HEK293 (cell line): Measurements from ENCODE around the gene PDE2A.

Source experiments
- CTCF ChIA-PET: fragments of 350-600 bp; formaldehyde crosslinking; extraction: SDS; loops from one replicate; lab custom pipeline; 2021; ENCODE audit warnings: antibody characterized with exemption; lab: Yijun Ruan, JAX
- POLR2A ChIA-PET: fragments of 300-600 bp; formaldehyde crosslinking; extraction: SDS; loops from one replicate; lab custom pipeline; 2020; ENCODE audit warnings: antibody characterized with exemption, inconsistent platforms; lab: Yijun Ruan, JAX
- H3K27ac ChIP-seq: fragments of 200-500 bp; sonication (Bioruptor generic); 2 replicates; pipeline ENCODE4 v1.5.1; 2014; ENCODE audit warnings: low read depth, low read length, control low read depth, inconsistent platforms; ENCODE audit errors: extremely low read depth
- H3K36me3 ChIP-seq, 2 experiments: fragments of 200-500 bp in 1 of 2; sonication (Bioruptor generic) in 1 of 2; 1 replicate in 1 of 2; 2 replicates in 1 of 2; pipeline ENCODE4 v1.5.1; 2014 to 2017; ENCODE audit warnings: inconsistent platforms in 2 of 2, low read length in 2 of 2; ENCODE audit not compliant: control insufficient read depth in 2 of 2, insufficient read depth in 1 of 2
- H3K4me1 ChIP-seq: fragments of 200-500 bp; sonication (Bioruptor generic); 2 replicates; pipeline ENCODE4 v1.5.1; 2014; ENCODE audit warnings: mild to moderate bottlenecking, low read length, inconsistent platforms; ENCODE audit not compliant: control insufficient read depth, insufficient read depth
- H3K4me3 ChIP-seq: 2 replicates; pipeline ENCODE4 v1.5.1; 2011; ENCODE audit warnings: low read depth, mild to moderate bottlenecking, control low read depth, low read length, moderate library complexity
- H3K9me3 ChIP-seq: fragments of 200-500 bp; sonication (Bioruptor generic); 2 replicates; pipeline ENCODE4 v1.5.1; 2014; ENCODE audit warnings: low read depth, low read length, inconsistent platforms; ENCODE audit not compliant: control insufficient read depth, insufficient read depth
- GFI1B ChIP-seq: fragments of 450-650 bp; formaldehyde crosslinking; IDR thresholded peaks from 2 replicates; pipeline ENCODE4 v1.5.1; 2016; ENCODE audit warnings: missing biosample characterization, missing genetic modification characterization
- KLF8 ChIP-seq: fragments of 450-650 bp; formaldehyde crosslinking; IDR thresholded peaks from 2 replicates; pipeline ENCODE4 v1.5.1; 2016; ENCODE audit warnings: missing biosample characterization, missing genetic modification characterization
- MYNN ChIP-seq: fragments of 450-650 bp; formaldehyde crosslinking; IDR thresholded peaks from 2 replicates; pipeline ENCODE4 v1.5.1; 2016; ENCODE audit warnings: missing biosample characterization, missing genetic modification characterization, borderline replicate concordance
- ZFP37 ChIP-seq: fragments of 450-650 bp; formaldehyde crosslinking; IDR thresholded peaks from 2 replicates; pipeline ENCODE4 v1.5.1; 2016; ENCODE audit warnings: missing biosample characterization, missing genetic modification characterization
- ZFP69B ChIP-seq: fragments of 450-650 bp; formaldehyde crosslinking; IDR thresholded peaks from 2 replicates; pipeline ENCODE4 v1.5.1; 2016; ENCODE audit warnings: missing biosample characterization, missing genetic modification characterization
- ZNF121 ChIP-seq: fragments of 450-650 bp; formaldehyde crosslinking; IDR thresholded peaks from 2 replicates; pipeline ENCODE4 v1.5.1; 2016; ENCODE audit warnings: missing biosample characterization, missing genetic modification characterization
- ZNF2 ChIP-seq: fragments of 450-650 bp; formaldehyde crosslinking; IDR thresholded peaks from 2 replicates; pipeline ENCODE4 v1.5.1; 2016; ENCODE audit warnings: missing biosample characterization, missing genetic modification characterization
- ZNF391 ChIP-seq: fragments of 450-650 bp; formaldehyde crosslinking; IDR thresholded peaks from 2 replicates; pipeline ENCODE4 v1.5.1; 2016; ENCODE audit warnings: low read depth, missing biosample characterization, missing genetic modification characterization, borderline replicate concordance
- ZNF555 ChIP-seq: fragments of 450-650 bp; formaldehyde crosslinking; conservative IDR thresholded peaks from 2 replicates; pipeline ENCODE4 v1.5.1; 2017; ENCODE audit warnings: missing biosample characterization, mild to moderate bottlenecking, missing genetic modification characterization, inconsistent platforms
- ZNF560 ChIP-seq: fragments of 450-650 bp; formaldehyde crosslinking; IDR thresholded peaks from 2 replicates; pipeline ENCODE4 v1.5.1; 2017; ENCODE audit warnings: missing biosample characterization, missing genetic modification characterization, borderline replicate concordance
- ZNF585B ChIP-seq: fragments of 450-650 bp; formaldehyde crosslinking; IDR thresholded peaks from 2 replicates; pipeline ENCODE4 v1.5.1; 2016; ENCODE audit warnings: missing biosample characterization, missing genetic modification characterization
- ZNF776 ChIP-seq: fragments of 450-650 bp; formaldehyde crosslinking; IDR thresholded peaks from 2 replicates; pipeline ENCODE4 v1.5.0; 2017; ENCODE audit warnings: missing biosample characterization, missing genetic modification characterization, borderline replicate concordance
- ZNF777 ChIP-seq: fragments of 450-650 bp; formaldehyde crosslinking; IDR thresholded peaks from 2 replicates; pipeline ENCODE4 v1.5.1; 2017; ENCODE audit warnings: missing biosample characterization, missing genetic modification characterization, borderline replicate concordance
- ZNF791 ChIP-seq: fragments of 450-650 bp; formaldehyde crosslinking; IDR thresholded peaks from 2 replicates; pipeline ENCODE4 v1.5.1; 2016; ENCODE audit warnings: missing biosample characterization, missing genetic modification characterization
- ZNF792 ChIP-seq: fragments of 450-650 bp; formaldehyde crosslinking; IDR thresholded peaks from 2 replicates; pipeline ENCODE4 v1.5.1; 2016; ENCODE audit warnings: missing biosample characterization, missing genetic modification characterization
- ZSCAN23 ChIP-seq: fragments of 450-650 bp; formaldehyde crosslinking; IDR thresholded peaks from 2 replicates; pipeline ENCODE4 v1.5.1; 2016; ENCODE audit warnings: missing biosample characterization, missing genetic modification characterization
- TF ChIP-seq, protein P1 (sequence below): fragments of 450-650 bp; formaldehyde crosslinking; IDR thresholded peaks from 2 replicates; pipeline ENCODE4 v1.5.1; 2016; ENCODE audit warnings: missing biosample characterization, missing genetic modification characterization
- TF ChIP-seq, protein P2 (sequence below): fragments of 450-650 bp; formaldehyde crosslinking; IDR thresholded peaks from 2 replicates; pipeline ENCODE4 v1.5.1; 2016; ENCODE audit warnings: missing biosample characterization, missing genetic modification characterization
- TF ChIP-seq, protein P3 (sequence below): fragments of 450-650 bp; formaldehyde crosslinking; IDR thresholded peaks from 2 replicates; pipeline ENCODE4 v1.5.1; 2016; ENCODE audit warnings: missing biosample characterization, missing genetic modification characterization

PDE2A gene

DNA sequence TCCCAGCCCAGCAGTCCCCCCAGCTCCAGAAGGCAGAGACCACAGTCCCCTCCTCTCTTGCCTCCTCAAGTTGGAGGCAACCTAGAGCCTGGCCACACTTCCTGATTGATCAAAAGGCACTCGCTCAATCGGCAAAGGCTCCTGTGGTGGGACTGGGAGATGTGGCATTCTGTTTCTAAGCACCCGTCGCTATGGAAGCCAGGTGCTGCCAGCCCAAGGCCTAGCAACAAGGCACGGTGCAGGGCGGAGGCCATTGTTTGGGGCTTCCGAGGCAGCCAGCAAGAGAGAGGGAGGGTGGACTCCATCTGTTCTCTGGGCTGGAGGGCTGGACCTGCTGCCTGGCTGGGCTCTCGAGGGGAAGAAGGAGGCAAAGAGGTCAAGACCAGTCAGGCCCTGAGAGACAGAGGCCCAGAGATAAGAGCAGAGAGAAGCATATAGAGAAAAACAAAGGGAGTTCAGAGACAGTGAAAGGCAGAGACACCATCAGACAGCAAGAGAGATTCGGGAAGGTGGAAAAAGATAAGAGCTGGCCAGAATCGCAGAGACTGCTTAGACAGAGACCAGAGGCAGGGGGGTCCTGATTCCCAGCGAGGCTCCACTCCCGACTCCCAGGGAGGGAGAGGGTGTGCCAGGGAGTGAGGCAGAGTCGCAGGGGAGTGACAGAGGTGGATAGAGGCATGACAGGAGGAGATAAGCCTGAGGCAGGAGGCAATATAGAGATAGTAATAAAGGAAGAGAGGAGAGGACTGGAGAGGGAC lies 21.2 kb downstream of the PDE2A start:
- no peaks in the 10 kb centered on the region for H3K4me1 ChIP-seq
- no peaks in the 10 kb centered on the region for H3K36me3 ChIP-seq
- no peak overlapping the region for H3K27ac ChIP-seq
- H3K9me3 ChIP-seq: no peaks in the 10 kb centered on the region
- H3K4me3 ChIP-seq: no peak overlapping the region
- CTCF ChIA-PET: interaction anchor here (1.5 kb wide), 1 partner anchor 10 kb away, joined by 5 read pairs; no protein-coding TSS in a partner anchor
- TF ChIP-seq MYNN (tag by site-specific recombination) (no peak), ZNF791 (tag by site-specific recombination) (no peak), ZFP37 (tag by site-specific recombination) (no peak), ZNF776 (tag by site-specific recombination) (no peak), ZFP69B (no peak), ZSCAN23 (no peak), ZNF585B (tag by site-specific recombination) (no peak), KLF8 (tag by site-specific recombination) (no peak), ZNF560 (tag by site-specific recombination) (no peak), GFI1B (tag by site-specific recombination) (no peak), ZNF792 (tag by site-specific recombination) (no peak), ZNF555 (tag by site-specific recombination) (no peak)
- TF ChIP-seq, protein P1, sequence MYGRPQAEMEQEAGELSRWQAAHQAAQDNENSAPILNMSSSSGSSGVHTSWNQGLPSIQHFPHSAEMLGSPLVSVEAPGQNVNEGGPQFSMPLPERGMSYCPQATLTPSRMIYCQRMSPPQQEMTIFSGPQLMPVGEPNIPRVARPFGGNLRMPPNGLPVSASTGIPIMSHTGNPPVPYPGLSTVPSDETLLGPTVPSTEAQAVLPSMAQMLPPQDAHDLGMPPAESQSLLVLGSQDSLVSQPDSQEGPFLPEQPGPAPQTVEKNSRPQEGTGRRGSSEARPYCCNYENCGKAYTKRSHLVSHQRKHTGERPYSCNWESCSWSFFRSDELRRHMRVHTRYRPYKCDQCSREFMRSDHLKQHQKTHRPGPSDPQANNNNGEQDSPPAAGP (tag by site-specific recombination): no peak
- TF ChIP-seq, protein P2, sequence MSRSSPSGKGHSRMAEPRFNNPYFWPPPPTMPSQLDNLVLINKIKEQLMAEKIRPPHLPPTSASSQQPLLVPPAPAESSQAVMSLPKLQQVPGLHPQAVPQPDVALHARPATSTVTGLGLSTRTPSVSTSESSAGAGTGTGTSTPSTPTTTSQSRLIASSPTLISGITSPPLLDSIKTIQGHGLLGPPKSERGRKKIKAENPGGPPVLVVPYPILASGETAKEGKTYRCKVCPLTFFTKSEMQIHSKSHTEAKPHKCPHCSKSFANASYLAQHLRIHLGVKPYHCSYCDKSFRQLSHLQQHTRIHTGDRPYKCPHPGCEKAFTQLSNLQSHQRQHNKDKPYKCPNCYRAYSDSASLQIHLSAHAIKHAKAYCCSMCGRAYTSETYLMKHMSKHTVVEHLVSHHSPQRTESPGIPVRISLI (tag by site-specific recombination): no peak
- TF ChIP-seq, all 188 proteins: peak for 0
- POLR2A ChIA-PET: no interaction called here

DNA sequence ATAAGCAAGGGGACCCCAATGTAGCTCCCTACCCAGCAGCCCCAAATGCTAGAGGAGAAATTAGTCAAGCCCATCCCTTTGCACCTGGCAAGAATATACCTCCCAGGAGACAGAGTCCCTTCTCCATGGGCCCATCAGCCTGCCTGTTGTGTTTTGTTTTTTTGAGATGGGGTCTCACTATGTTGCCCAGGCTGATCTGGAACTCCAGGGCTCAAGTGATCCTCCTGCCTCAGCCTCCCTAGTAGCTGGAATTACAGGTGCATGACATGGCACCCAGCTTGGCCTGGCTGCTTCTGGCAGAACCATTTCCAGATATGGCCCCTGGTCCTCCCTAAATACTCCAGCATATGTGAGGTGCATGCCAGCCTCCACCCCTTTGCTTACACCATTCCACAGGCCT lies 22.1 kb downstream of the PDE2A start:
- Histone ChIP-seq H3K4me1 (no peaks in the 10 kb centered on the region), H3K27ac (no peak overlapping the region), H3K9me3 (no peaks in the 10 kb centered on the region), H3K4me3 (no peak overlapping the region), H3K36me3 (no peaks in the 10 kb centered on the region)
- ChIA-PET CTCF (interaction anchor here (1.5 kb wide), 1 partner anchor 9 kb away, joined by 5 read pairs; no protein-coding TSS in a partner anchor), POLR2A (no interaction called here)
- TF ChIP-seq ZNF777 (tag by site-specific recombination): no peak
- TF ChIP-seq ZNF121: peak; percentile 62; the same call in 1 of the 2 replicates
- TF ChIP-seq ZNF391 (tag by site-specific recombination): no peak
- no peak for TF ChIP-seq ZNF2 (tag by site-specific recombination)
- TF ChIP-seq, protein P3, sequence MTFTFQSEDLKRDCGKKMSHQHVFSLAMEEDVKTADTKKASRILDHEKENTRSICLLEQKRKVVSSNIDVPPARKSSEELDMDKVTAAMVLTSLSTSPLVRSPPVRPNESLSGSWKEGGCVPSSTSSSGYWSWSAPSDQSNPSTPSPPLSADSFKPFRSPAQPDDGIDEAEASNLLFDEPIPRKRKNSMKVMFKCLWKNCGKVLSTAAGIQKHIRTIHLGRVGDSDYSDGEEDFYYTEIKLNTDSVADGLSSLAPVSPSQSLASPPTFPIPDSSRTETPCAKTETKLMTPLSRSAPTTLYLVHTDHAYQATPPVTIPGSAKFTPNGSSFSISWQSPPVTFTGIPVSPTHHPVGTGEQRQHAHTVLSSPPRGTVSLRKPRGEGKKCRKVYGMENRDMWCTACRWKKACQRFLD (tag by site-specific recombination): no peak
